Kidney (tissue), 14 donors: ENCODE results near the gene STK32A. TPM values are rescaled to one million over a fixed set of nuclear protein-coding genes. Genes with fewer than 3 reads are reported as not detected.

ENCODE experiments used
- DNase-seq, 5 donors: peaks; one replicate each; pipeline ENCODE4 v3.0.0-alpha.2; 2013 to 2020
- FAIRE-seq: peaks from 2 replicates; lab custom pipeline; 2012; peaks lifted over from hg19 to GRCh38; lab: Jason Lieb, UNC
- H3K27ac ChIP-seq, 2 donors: one replicate each; pipeline ENCODE4 v1.7.0; 2013; ENCODE audit warnings: low read depth in 2 of 2, low read length in 2 of 2, inconsistent platforms in 1 of 2
- H3K27me3 ChIP-seq: one replicate; pipeline ENCODE4 v1.7.1; 2013; ENCODE audit warnings: low read length, inconsistent platforms; ENCODE audit not compliant: control insufficient read depth, insufficient read depth
- H3K36me3 ChIP-seq, 3 donors: one replicate each; pipeline versions ENCODE4 v1.7.0 to v1.7.1; 2013; ENCODE audit warnings: low read length in 3 of 3, control low read depth in 1 of 3, inconsistent platforms in 1 of 3; ENCODE audit not compliant: insufficient read depth in 3 of 3, control insufficient read depth in 2 of 3
- H3K4me1 ChIP-seq, 3 donors: one replicate each; pipeline versions ENCODE4 v1.7.0 to v1.7.1; 2013; ENCODE audit warnings: low read length in 3 of 3, inconsistent platforms in 1 of 3, low read depth in 1 of 3; ENCODE audit not compliant: control insufficient read depth in 2 of 3, insufficient read depth in 2 of 3
- H3K4me3 ChIP-seq, 3 donors: one replicate each; pipeline versions ENCODE4 v1.7.0 to v1.8.1; 2013; ENCODE audit warnings: low read length in 3 of 3, control low read depth in 1 of 3, inconsistent platforms in 1 of 3
- H3K9ac ChIP-seq, 3 donors: one replicate each; pipeline versions ENCODE4 v1.7.0 to v1.7.1; 2013; ENCODE audit warnings: low read length in 3 of 3, control low read depth in 1 of 3, inconsistent platforms in 1 of 3
- H3K9me3 ChIP-seq, 3 donors: one replicate each; pipeline versions ENCODE4 v1.7.0 to v1.7.1; 2013; ENCODE audit warnings: low read length in 3 of 3, control low read depth in 1 of 3, inconsistent platforms in 1 of 3; ENCODE audit not compliant: control insufficient read depth in 2 of 3, insufficient read depth in 1 of 3
- CTCF ChIP-seq: IDR thresholded peaks from 3 replicates; pipeline ENCODE4 v1.5.1; 2012; ENCODE audit warnings: mild to moderate bottlenecking, moderate library complexity, borderline replicate concordance; ENCODE audit not compliant: insufficient read depth; ENCODE audit errors: extremely low read depth
- intact Hi-C: fragments of 100-400 bp; cut with DNase I; formaldehyde crosslinking; loops from one replicate; pipeline ENCODE4 v1.11.1; 2022
- polyA plus RNA-seq: library from polyadenylated mRNA; stranded (reverse); fragments of 350-450 nt; fragmentation: Illumina TruSeq; extraction: RNeasy Lipid Tissue Mini Kit (QIAGEN cat#74804); gene quantifications from one replicate; pipeline ENCODE4 v1.2.3, GENCODE V29; 2014; ENCODE audit warnings: low read depth, low replicate concordance; ENCODE audit not compliant: insufficient read depth
- total RNA-seq: library from RNA; stranded (reverse); fragmentation: NEBNext Ultra II Directional; extraction: Animal tissue kit (Norgen Biotek cat#: 25700); gene quantifications from one replicate; pipeline ENCODE4 v1.2.1, GENCODE V29; 2021
- donor health status: control.
- donor health status: control.
- donor health status: control.
- donor health status: control.
- donor health status: control.
- donor health status: DM: yes; HTN: yes; CAD: no.
- donor health status: Normal renal cell carcinoma (clear cell type).

The STK32A gene
- total and polyA plus RNA-seq, 2 donors from 2014 or later: 7.8 to 8.6 TPM

- no peak for FAIRE-seq
- no peak overlapping the region for H3K27ac ChIP-seq
- no peaks in the 10 kb centered on the region for H3K36me3 ChIP-seq
- H3K4me1 ChIP-seq: peaks cover 0 to 10% (median 0%) of the 10 kb centered on the region in 3 donors
- DNase-seq: peak in 4 of 5 donors; percentile 59 to 87 (median 80)
- H3K9ac ChIP-seq: no peak overlapping the region
- no peaks in the 10 kb centered on the region for H3K27me3 ChIP-seq
- intact Hi-C loops: no loop called here
- no peak for TF ChIP-seq CTCF
- no peaks in the 10 kb centered on the region for H3K9me3 ChIP-seq
- H3K4me3 ChIP-seq: no peak overlapping the region
These were observed 102.0 kb downstream of the STK32A start for GRCh38 chr5:147336876-147337275.

- no peak overlapping the region for H3K27ac ChIP-seq
- H3K9me3 ChIP-seq: no peaks in the 10 kb centered on the region
- FAIRE-seq (no peak), DNase-seq (no peak)
- intact Hi-C loops: no loop called here
- H3K4me1 ChIP-seq: peaks cover 0 to 7% (median 0%) of the 10 kb centered on the region in 3 donors
- no peak for TF ChIP-seq CTCF
- H3K36me3 ChIP-seq: no peaks in the 10 kb centered on the region
- H3K27me3 ChIP-seq: no peaks in the 10 kb centered on the region
- no peak overlapping the region for H3K9ac ChIP-seq
- no peak overlapping the region for H3K4me3 ChIP-seq
These were observed 104.5 kb downstream of the STK32A start for GRCh38 chr5:147339313-147339712.

- DNase-seq (peak in 3 of 5 donors; percentile 42 to 82 (median 73)), FAIRE-seq (no peak)
- Histone ChIP-seq H3K4me3 (no peak overlapping the region), H3K27ac (no peak overlapping the region), H3K27me3 (no peaks in the 10 kb centered on the region), H3K9me3 (no peaks in the 10 kb centered on the region), H3K36me3 (no peaks in the 10 kb centered on the region), H3K4me1 (peaks cover 0 to 7% (median 0%) of the 10 kb centered on the region in 3 donors), H3K9ac (no peak overlapping the region)
- no peak for TF ChIP-seq CTCF
- intact Hi-C loops: no loop called here
These were observed 106.1 kb downstream of the STK32A start for GRCh38 chr5:147340941-147341340.

GRCh38 chr5:147341345-147341744 lies 106.5 kb downstream of the STK32A start:
- Histone ChIP-seq H3K4me3 (no peak overlapping the region), H3K9me3 (no peaks in the 10 kb centered on the region), H3K27me3 (no peaks in the 10 kb centered on the region), H3K9ac (no peak overlapping the region), H3K4me1 (peaks cover 0 to 7% (median 0%) of the 10 kb centered on the region in 3 donors), H3K27ac (no peak overlapping the region), H3K36me3 (no peaks in the 10 kb centered on the region)
- no peak for TF ChIP-seq CTCF
- intact Hi-C loops: no loop called here
- FAIRE-seq (no peak), DNase-seq (no peak)
